ENCODE data around the gene CYLD.

CYLD gene

DNA sequence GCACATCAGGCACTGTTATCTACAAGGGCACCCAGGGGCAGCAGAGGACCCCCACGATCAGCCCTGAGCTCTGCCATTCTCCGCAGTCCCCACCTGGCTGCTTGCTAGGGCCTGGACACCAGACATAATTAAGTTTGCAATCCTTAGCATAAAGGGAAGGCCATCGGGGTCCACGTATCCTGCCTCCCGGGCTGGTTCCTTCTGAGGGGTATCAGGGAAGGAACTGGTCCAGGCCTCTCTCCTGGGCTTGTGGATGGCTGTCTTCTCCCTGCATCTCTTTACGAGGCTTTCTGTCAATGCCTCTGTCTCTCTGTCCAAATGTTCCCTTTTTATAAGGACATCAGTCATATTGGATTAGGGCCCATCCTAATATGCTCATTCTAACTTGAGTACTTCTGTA is 77.8 kb downstream of the CYLD start:
- TF ChIP-seq CTCF (IDR thresholded peaks at IDR 0.05; ENCODE audit: control insufficient read depth, insufficient read depth, low read depth, low read length, missing control alignments): no peak
- no peak overlapping the region for H3K4me3 ChIP-seq (ENCODE audit: control insufficient read depth, low read depth, low read length)
- DNase-seq (ENCODE audit: low read depth): no peak

GRCh38 chr16:50820225-50820624 is 78.3 kb downstream of the CYLD start:
- TF ChIP-seq CTCF (IDR thresholded peaks at IDR 0.05; ENCODE audit: control insufficient read depth, insufficient read depth, low read depth, low read length, missing control alignments): no peak
- no peak for DNase-seq (ENCODE audit: low read depth)

DNA sequence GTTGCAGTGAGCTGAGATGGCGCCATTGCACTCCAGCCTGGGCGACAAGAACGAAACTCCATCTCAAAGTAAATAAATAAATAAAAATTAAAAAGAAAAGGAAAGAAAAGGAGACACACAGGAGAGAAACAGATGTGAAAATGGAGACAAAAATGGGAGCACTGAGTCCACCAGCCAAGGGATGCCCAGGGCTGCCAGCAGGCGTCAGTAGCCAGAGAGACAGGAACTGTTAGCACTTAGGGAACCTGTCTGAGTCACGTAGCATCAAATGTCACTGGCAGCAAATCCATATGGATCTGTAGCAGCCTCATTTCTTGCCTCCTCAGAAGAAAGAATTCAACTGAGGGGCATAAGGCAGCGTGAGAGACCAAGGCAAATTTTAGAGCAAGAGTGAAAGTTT is 79.7 kb downstream of the CYLD start:
- H3K4me3 ChIP-seq (ENCODE audit: control insufficient read depth, low read depth, low read length): no peak overlapping the region
- DNase-seq (ENCODE audit: low read depth): no peak
- TF ChIP-seq CTCF (IDR thresholded peaks at IDR 0.05; ENCODE audit: control insufficient read depth, insufficient read depth, low read depth, low read length, missing control alignments): peak; percentile 17

More at GRCh38 chr16:50820225-50820624, 78.3 kb downstream of the CYLD start:
- no peak overlapping the region for H3K4me3 ChIP-seq (ENCODE audit: control insufficient read depth, low read depth, low read length)

- H3K4me3 ChIP-seq (ENCODE audit: control insufficient read depth, low read depth, low read length): no peak overlapping the region
- no peak for TF ChIP-seq CTCF (IDR thresholded peaks at IDR 0.05; ENCODE audit: control insufficient read depth, insufficient read depth, low read depth, low read length, missing control alignments)
- no peak for DNase-seq (ENCODE audit: low read depth)
Measured at GRCh38 chr16:50822671-50823070, 80.8 kb downstream of the CYLD start.

- no peak overlapping the region for H3K4me3 ChIP-seq (ENCODE audit: control insufficient read depth, low read depth, low read length)
- DNase-seq (ENCODE audit: low read depth): no peak
- TF ChIP-seq CTCF (IDR thresholded peaks at IDR 0.05; ENCODE audit: control insufficient read depth, insufficient read depth, low read depth, low read length, missing control alignments): no peak
Measured at GRCh38 chr16:50826797-50827316, 85.0 kb downstream of the CYLD start.

DNA sequence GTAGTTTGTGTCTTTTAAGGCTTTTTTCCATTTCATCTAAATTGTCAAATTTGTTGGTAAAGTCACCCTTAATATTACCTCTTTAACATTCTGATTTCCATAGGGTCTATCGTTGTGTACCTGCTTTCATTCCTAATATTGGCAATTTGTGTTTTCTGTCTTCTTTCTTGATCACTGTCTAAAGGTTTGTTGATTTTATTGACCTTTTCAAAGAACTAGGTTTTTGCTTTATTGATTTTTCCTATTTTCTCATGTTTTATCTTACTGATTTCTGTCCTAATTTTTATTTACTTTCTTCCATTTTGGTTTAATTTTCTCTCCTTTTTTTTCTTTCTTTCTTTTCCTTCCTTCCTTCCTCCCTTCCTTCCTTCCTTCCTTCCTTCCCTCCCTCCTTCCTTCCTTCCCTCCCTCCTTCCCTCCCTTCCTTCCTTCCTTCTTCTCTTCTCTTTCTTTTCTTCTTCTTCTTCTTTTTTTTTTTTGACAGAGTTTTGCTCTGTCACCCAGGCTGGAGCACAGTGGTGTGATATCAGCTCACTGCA is 86.3 kb downstream of the CYLD start:
- no peak overlapping the region for H3K4me3 ChIP-seq (ENCODE audit: control insufficient read depth, low read depth, low read length)
- DNase-seq (ENCODE audit: low read depth): no peak
- TF ChIP-seq CTCF (IDR thresholded peaks at IDR 0.05; ENCODE audit: control insufficient read depth, insufficient read depth, low read depth, low read length, missing control alignments): no peak
